Gastrocnemius medialis (tissue), 4 donors: ENCODE measurements around the gene SLC50A1.

Source experiments
- CTCF ChIP-seq, 5 experiments: fragments of 450-650 bp in 3 of 5; fragments of 200-600 bp in 2 of 5; sonication (generic) in 2 of 5; IDR thresholded peaks in 4 of 5; conservative IDR thresholded peaks in 1 of 5; 1 replicate in 4 of 5; 2 replicates in 1 of 5; pipeline ENCODE4 v1.5.1; 2016 to 2019; ENCODE audit warnings: antibody characterized with exemption in 5 of 5, mild to moderate bottlenecking in 3 of 5, moderate library complexity in 3 of 5
- POLR2A ChIP-seq, 2 donors: fragments of 450-650 bp; IDR thresholded peaks; one replicate each; pipeline ENCODE4 v1.6.1; 2017; ENCODE audit warnings: antibody characterized with exemption in 2 of 2, mild to moderate bottlenecking in 2 of 2, moderate library complexity in 2 of 2

- TF ChIP-seq CTCF (IDR thresholded peaks at IDR 0.05 in 4 of 5, conservative IDR thresholded peaks at IDR 0.05 in 1 of 5) (no peak), POLR2A (IDR thresholded peaks at IDR 0.05) (no peak)
These were observed 39.8 kb downstream of the SLC50A1 start for GRCh38 chr1:155175281-155175926.
